GM12878 (cell line): ENCODE results near the gene CDH4. TPM values are rescaled to one million over a fixed set of nuclear protein-coding genes. Genes with fewer than 3 reads are reported as not detected.

Experiments
- ATAC-seq: fragments of 200-7000 bp; cut with Tn5 transposase; 3 replicates; pipeline ENCODE4 v1.9.1; 2020; ENCODE audit warnings: mild to moderate bottlenecking, moderate library complexity
- BruUV-seq: library from RNA; stranded (reverse); fragments of 400-500 nt; replicated peaks from 2 replicates; lab custom pipeline; 2021; lab: Mats Ljungman, UMichigan
- CTCF ChIA-PET: fragments of 300-600 bp; sonication (Branson Sonifier 250); formaldehyde crosslinking; extraction: SDS; loops from one replicate; lab custom pipeline; 2021; ENCODE audit warnings: inconsistent platforms; lab: Yijun Ruan, JAX
- POLR2A ChIA-PET: fragments of 350-600 bp; formaldehyde crosslinking; extraction: SDS; loops from one replicate; lab custom pipeline; 2021; ENCODE audit warnings: inconsistent platforms; lab: Charles Lee
- RAD21 ChIA-PET: fragments of 300-600 bp; sonication (Branson Sonifier 250); formaldehyde crosslinking; loops from one replicate; lab custom pipeline; 2023; ENCODE audit warnings: antibody characterized with exemption; ENCODE audit not compliant: unreplicated experiment; lab: Charles Lee
- SMC1A ChIA-PET: fragments of 300-600 bp; sonication (Branson Sonifier 250); formaldehyde crosslinking; loops from one replicate; lab custom pipeline; 2023; ENCODE audit not compliant: unreplicated experiment, uncharacterized antibody; lab: Charles Lee
- DNase-seq: peaks from one replicate; pipeline ENCODE4 v3.0.0-alpha.2; 2011; ENCODE audit warnings: low read depth, low spot score
- FAIRE-seq: peaks from 3 replicates; lab custom pipeline; 2011; peaks lifted over from hg19 to GRCh38; lab: Jason Lieb, UNC
- H2AFZ ChIP-seq: 2 replicates; pipeline ENCODE4 v1.6.0; 2011; ENCODE audit warnings: low read depth, low read length, control low read depth; ENCODE audit not compliant: control insufficient read depth
- H3K27ac ChIP-seq: 2 replicates; pipeline ENCODE4 v1.5.1; 2011; ENCODE audit warnings: control low read depth; ENCODE audit not compliant: control insufficient read depth, insufficient read depth
- H3K27me3 ChIP-seq, 2 experiments: replicated peaks in 1 of 2; 2 replicates each; pipeline versions ENCODE4 v1.6.0 to v1.6.1; 2011; ENCODE audit warnings: low read length in 1 of 2; ENCODE audit not compliant: control insufficient read depth in 2 of 2, insufficient read depth in 2 of 2
- H3K36me3 ChIP-seq, 2 experiments: 2 replicates each; pipeline ENCODE4 v1.5.1; 2011; ENCODE audit warnings: low read length in 1 of 2; ENCODE audit not compliant: control insufficient read depth in 2 of 2, insufficient read depth in 2 of 2
- H3K4me1 ChIP-seq: 2 replicates; pipeline ENCODE4 v1.6.1; 2011; ENCODE audit warnings: mild to moderate bottlenecking, low read length, moderate library complexity, mixed read lengths; ENCODE audit not compliant: control insufficient read depth, insufficient read depth
- H3K4me2 ChIP-seq: 2 replicates; pipeline ENCODE4 v1.6.0; 2011; ENCODE audit warnings: control low read depth; ENCODE audit not compliant: control insufficient read depth, insufficient read depth
- H3K4me3 ChIP-seq: fragments of 200-600 bp; sonication (generic); 2 replicates; pipeline ENCODE4 v1.5.1; 2016
- H3K79me2 ChIP-seq: 2 replicates; pipeline ENCODE4 v1.6.0; 2011; ENCODE audit warnings: low read length; ENCODE audit not compliant: control insufficient read depth, insufficient read depth
- H3K9ac ChIP-seq: 2 replicates; pipeline ENCODE4 v1.8.0; 2011; ENCODE audit warnings: low read length, control low read depth, mixed read lengths; ENCODE audit not compliant: control insufficient read depth, insufficient read depth
- H3K9me3 ChIP-seq: replicated peaks from 3 replicates; pipeline ENCODE4 v1.5.1; 2011; ENCODE audit warnings: mild to moderate bottlenecking, low read length; ENCODE audit not compliant: control insufficient read depth, insufficient read depth
- H4K20me1 ChIP-seq: 2 replicates; pipeline ENCODE4 v1.6.0; 2011; ENCODE audit not compliant: control insufficient read depth, insufficient read depth
- CBFB ChIP-seq: IDR thresholded peaks from 2 replicates; pipeline ENCODE4 v1.6.1; 2016; ENCODE audit warnings: antibody characterized with exemption, low read depth
- IRF3 ChIP-seq: fragments of 450-650 bp; IDR thresholded peaks from 2 replicates; pipeline ENCODE4 v1.6.1; 2014; ENCODE audit warnings: mild to moderate bottlenecking
- POU2F2 ChIP-seq: IDR thresholded peaks from 3 replicates; pipeline ENCODE4 v1.6.1; 2011; ENCODE audit warnings: low read depth, mild to moderate bottlenecking, low read length, borderline replicate concordance
- STAT3 ChIP-seq: IDR thresholded peaks from 2 replicates; pipeline ENCODE4 v1.6.1; 2011; ENCODE audit warnings: low read depth, low read length, improper control_type of control experiment
- WGBS: methylation state at CpG from one replicate; pipeline ENCODE4 v1.1.6; 2016; ENCODE audit warnings: low lambda C conversion rate; ENCODE audit not compliant: insufficient replicate concordance, insufficient coverage; ENCODE audit errors: missing lambda C conversion rate; 5-methylcytosine and 5-hydroxymethylcytosine counted together
- in situ Hi-C: fragments of 300-500 bp; cut with MboI; formaldehyde crosslinking; loops from 9 replicates; pipeline ENCODE4 v1.14.3; 2018; ENCODE audit warnings: mixed read lengths
- intact Hi-C: fragments of 100-400 bp; cut with micrococcal nuclease; formaldehyde crosslinking; loops from one replicate; pipeline ENCODE4 v1.14.2; 2022; ENCODE audit not compliant: unreplicated experiment
- polyA plus RNA-seq, 11 experiments: library from polyadenylated mRNA; depleted of rRNA in 4 of 11; unstranded in 6 of 11; stranded (reverse) in 5 of 11; fragments of >200 nt; fragmentation: Nextera tagmentation in 4 of 11; fragmentation: Illumina TruSeq in 1 of 11; extraction: Ambion mirVana in 4 of 11; extraction: Trizol in 1 of 11; gene quantifications; 1 replicate in 1 of 11; 2 replicates in 10 of 11; pipeline versions ENCODE4 v1.2.1 to v1.2.3, GENCODE V29; 2011 to 2016; ENCODE audit warnings: inconsistent platforms in 2 of 11, missing spikeins in 2 of 11, low read depth in 1 of 11
- total RNA-seq, 4 experiments: library from RNA; depleted of rRNA in 3 of 4; stranded (reverse); fragments of >200 nt in 3 of 4; fragmentation: Illumina TruSeq in 1 of 4; extraction: Trizol in 1 of 4; gene quantifications; 2 replicates each; pipeline versions ENCODE4 v1.2.1 to v1.2.3, GENCODE V29; 2013 to 2021

CDH4 gene
- total and polyA plus RNA-seq, 10 of the 15 experiments (the other 5 are each of a cell fraction or from before 2014, with no cell fraction given), result not detected

GRCh38 chr20:61560361-61560853 is 308.3 kb downstream of the CDH4 start (continued):
- no peak for TF ChIP-seq CBFB
- no peak for TF ChIP-seq POU2F2

GRCh38 chr20:61561111-61561830 is 309.2 kb downstream of the CDH4 start:
- TF ChIP-seq STAT3, result no peak
- intact Hi-C loops, result no loop called here
- Histone ChIP-seq H3K4me1 (no peaks in the 10 kb centered on the region), H2AFZ (no peak overlapping the region), H3K4me2 (no peak overlapping the region), H3K9me3 (peaks cover 2% of the 10 kb centered on the region; the same call in 1 of the 3 replicates), H3K9ac (no peak overlapping the region), H3K27me3 (no peaks in the 10 kb centered on the region), H3K79me2 (no peaks in the 10 kb centered on the region), H3K4me3 (no peak overlapping the region), H3K36me3 (no peaks in the 10 kb centered on the region), H4K20me1 (no peaks in the 10 kb centered on the region), H3K27ac (no peak overlapping the region)
- ChIA-PET CTCF (no interaction called here), POLR2A (no interaction called here), RAD21 (no interaction called here), SMC1A (no interaction called here)
- DNase-seq (no peak), FAIRE-seq (no peak), ATAC-seq (no peak)
- BruUV-seq, result no TSS peak
- WGBS, result 11% methylated on average over 10 of the region's 10 CpGs
- in situ Hi-C loops, result no loop called here

GRCh38 chr20:61562491-61562890 is 310.4 kb downstream of the CDH4 start:
- ChIA-PET RAD21 (no interaction called here), CTCF (no interaction called here), SMC1A (no interaction called here), POLR2A (no interaction called here)
- no peaks in the 10 kb centered on the region for H3K36me3 ChIP-seq
- ATAC-seq, result no peak
- no peak overlapping the region for H3K27ac ChIP-seq
- in situ Hi-C loops (no loop called here), intact Hi-C loops (no loop called here)
- no peak for DNase-seq
- H3K79me2 ChIP-seq, result no peaks in the 10 kb centered on the region
- FAIRE-seq, result no peak
- H3K9ac ChIP-seq, result no peak overlapping the region
- no peaks in the 10 kb centered on the region for H4K20me1 ChIP-seq
- WGBS, result 34% methylated on average over 8 of the region's 8 CpGs
- H2AFZ ChIP-seq, result no peak overlapping the region
- no TSS peak for BruUV-seq
- no peak for TF ChIP-seq IRF3
- H3K4me1 ChIP-seq, result no peaks in the 10 kb centered on the region
- H3K4me3 ChIP-seq, result no peak overlapping the region
- H3K4me2 ChIP-seq, result no peak overlapping the region
- H3K27me3 ChIP-seq, result no peaks in the 10 kb centered on the region
- H3K9me3 ChIP-seq, result peaks cover 2% of the 10 kb centered on the region; the same call in 1 of the 3 replicates
